GM18502 (cell line): ENCODE measurements around the gene COMP.

Experiments
- ATAC-seq: cut with Tn5 transposase; IDR thresholded peaks from one replicate; pipeline ENCODE4 v1.9.1; 2021; ENCODE audit warnings: mild to moderate bottlenecking; ENCODE audit not compliant: unreplicated experiment, poor library complexity

COMP gene

DNA sequence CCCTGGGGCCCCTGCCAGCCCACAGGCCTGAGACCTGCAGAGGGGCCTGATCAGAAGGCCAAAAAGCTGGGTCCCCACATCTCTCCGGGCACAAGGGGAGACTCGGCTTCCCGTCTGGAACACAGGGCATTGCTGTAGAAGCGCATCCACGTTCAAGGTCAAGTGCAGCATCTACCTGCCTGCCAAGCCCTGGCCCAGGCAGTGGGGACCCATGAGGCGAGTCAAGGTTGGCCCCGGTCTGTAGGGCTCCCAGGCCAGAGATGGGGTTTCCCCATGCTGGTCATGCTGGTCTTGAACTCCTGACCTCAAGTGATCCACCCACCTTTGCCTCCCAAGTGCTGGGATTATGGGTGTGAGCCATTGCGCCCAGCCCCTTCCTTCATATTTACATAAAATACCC lies 13.5 kb upstream of the COMP start:
- no peak for ATAC-seq

DNA sequence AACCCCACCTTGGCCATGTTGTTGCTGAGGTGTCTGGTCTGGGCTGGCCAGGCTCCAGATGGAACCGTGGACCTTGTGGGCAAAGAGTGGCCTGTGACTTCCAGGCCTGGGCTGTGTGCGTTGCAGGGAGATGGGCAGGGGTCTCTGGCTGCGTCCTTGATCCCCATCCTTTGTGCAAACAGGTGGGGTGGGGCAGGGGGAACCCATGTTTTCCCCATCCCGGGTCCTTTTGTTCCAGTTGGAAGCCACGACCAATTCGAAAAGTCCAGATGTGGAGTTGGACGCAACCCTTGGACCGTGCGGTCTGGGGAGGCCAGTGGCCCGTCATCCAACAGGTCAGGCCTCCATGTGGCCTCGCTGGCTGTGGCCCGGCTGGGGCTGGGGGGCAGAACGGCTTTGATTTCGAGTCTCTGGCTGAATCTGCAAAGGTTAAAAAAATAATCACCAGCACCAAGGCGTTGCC lies 13.1 kb upstream of the COMP start:
- no peak for ATAC-seq

- ATAC-seq, result no peak
Observed at GRCh38 chr19:18803550-18804138, 12.5 kb upstream of the COMP start.

GRCh38 chr19:18802354-18802753 lies 11.2 kb upstream of the COMP start:
- no peak for ATAC-seq

- no peak for ATAC-seq
Observed at GRCh38 chr19:18800636-18801035, 9.5 kb upstream of the COMP start.

DNA sequence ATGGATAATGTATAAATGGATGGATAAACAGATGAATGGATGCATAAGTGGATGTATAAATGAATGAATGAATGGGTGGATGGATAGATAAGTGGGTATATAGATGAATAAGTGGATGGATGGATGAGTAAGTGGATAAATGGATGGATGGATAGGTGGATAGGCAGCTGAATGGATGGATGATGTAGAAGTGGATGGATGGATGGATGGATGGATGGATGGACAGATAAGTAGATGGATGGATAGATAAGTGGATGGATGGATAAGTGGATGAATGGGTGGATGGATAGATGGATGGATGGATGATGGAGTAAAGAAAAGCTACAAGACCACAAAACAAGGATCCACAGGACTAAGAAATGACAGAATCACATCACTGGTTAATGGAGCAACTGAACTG lies 9.0 kb upstream of the COMP start:
- ATAC-seq, result no peak

GRCh38 chr19:18799389-18799970 lies 8.4 kb upstream of the COMP start:
- no peak for ATAC-seq

- ATAC-seq, result no peak
Observed at GRCh38 chr19:18798384-18799352, 7.6 kb upstream of the COMP start.

DNA sequence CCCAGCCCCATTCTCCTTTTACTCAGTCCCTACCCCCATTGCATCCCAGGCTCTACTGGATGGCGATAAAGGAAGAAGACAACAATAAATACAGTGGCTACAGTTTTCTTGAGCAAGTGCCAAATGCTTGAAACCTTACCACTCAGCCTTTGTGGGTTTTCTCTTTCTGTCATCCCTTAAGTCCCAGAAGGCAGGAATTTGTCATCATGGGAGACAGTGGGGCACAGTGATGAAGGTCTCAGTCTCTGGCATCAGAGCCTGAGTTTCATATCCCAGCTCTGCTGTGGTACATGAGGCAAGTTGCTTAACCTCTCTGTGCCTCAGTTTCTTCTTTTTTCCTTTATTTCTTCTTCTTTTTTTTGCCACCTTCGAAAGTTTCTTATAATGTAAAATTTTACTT lies 5.1 kb upstream of the COMP start:
- ATAC-seq, result no peak

GRCh38 chr19:18795540-18795939 lies 4.4 kb upstream of the COMP start:
- ATAC-seq, result no peak

- ATAC-seq, result no peak
Observed at GRCh38 chr19:18794692-18795091, 3.6 kb upstream of the COMP start.

DNA sequence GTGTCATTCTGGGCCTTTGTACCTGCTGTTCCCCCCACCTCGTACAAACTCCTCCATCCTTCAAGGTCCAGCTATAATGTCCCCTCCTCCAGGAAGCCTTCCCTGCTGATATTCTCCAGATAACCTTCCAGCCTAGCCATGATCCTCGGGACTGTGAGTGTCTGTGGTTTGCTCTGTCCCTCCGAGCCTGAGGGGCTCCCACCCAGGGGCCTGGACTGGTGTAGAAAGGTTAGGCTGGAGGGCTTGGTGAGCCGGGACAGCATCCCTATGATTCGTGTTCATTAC lies 2.9 kb upstream of the COMP start:
- ATAC-seq, result no peak

GRCh38 chr19:18793144-18794028 lies 2.3 kb upstream of the COMP start:
- ATAC-seq, result no peak

DNA sequence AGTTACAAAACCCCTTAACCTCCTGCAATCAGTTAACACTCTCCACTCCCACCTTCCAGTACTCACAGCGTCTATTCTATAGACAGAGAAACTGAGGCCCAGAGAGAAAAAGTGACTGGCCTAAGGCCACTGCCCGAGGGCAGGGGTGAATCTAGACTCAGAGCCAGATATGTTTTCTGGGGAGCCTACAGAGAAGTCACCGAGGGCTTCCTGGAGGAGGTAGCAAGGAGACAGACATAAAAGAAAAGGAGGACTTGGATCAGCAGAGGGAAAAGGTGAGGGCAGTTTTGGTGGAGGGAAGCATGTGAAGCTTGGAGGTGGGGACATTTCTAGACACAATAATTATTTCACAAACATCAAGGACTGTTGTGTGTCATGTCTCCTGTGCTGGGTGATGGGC lies 1.6 kb upstream of the COMP start:
- ATAC-seq, result no peak

- ATAC-seq, result no peak
Observed at GRCh38 chr19:18791315-18791678, 192 bp upstream of the COMP start.

GRCh38 chr19:18789883-18790565 lies 1.1 kb downstream of the COMP start:
- no peak for ATAC-seq

DNA sequence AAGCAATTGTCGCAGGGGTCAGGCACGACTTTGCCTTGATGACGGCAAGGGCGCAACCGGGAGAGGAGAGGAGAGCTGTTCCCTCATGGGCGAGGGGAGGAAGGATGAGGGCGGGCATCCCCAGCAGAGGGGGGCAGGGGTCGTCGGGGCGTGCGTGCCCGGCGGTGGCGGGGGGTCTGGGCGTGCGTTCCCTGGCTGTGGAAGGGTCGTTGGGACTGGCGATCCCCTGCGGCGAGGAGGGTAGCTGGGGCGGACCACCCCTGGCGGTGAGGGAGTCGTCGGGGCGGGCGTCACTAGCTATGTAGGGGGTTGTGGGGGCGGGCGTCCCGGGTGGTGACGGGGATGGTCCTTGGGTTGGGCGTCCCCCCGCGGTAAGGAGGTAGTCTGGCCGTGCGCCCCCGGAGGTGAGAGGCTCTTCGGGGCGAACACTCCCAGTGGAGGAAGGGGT lies 1.7 kb downstream of the COMP start:
- ATAC-seq, result no peak

DNA sequence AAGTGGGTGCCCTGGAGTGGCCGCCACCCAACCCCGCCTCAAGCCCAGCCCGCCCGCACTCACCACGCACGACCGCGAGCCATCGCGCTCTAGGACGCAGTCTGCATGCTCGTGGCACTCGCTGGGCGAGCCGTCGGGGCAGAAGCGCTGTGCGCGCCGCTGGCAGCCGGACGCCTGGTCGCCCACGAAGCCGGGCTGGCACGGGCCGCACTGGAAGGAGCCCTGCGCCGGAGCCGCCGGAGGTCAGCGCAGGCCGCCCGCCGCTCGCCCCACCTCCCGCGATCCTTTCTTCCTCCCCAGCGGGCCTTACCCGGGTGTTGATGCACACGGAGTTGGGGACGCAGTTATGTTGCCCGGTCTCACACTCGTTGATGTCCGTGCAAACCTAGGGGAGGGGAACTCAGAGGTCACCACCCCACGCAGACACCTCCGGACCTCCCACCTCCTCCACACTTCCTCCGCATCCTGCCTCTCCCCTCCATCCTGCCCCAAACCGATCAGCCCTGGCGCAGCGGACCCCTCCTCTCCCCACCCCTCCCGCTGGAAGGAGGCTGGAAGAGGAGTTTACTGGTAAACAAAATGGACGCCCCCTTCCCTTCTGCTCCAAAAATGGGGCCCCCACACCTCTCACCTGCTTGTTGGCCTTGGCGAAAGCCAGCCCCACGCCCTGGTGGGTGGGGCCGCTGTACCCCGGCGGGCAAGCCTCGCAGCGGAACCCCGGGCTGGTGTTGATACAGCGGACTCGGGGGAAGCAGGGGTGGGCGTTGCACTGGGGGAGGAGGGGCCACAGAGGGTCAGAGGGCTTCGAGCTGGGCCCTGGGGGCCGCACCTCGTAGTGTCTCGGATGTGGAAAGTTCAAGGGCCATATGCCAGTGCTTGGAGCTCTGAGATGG lies 2.3 kb downstream of the COMP start:
- no peak for ATAC-seq
